ENCODE measurements around the gene C5orf15.
"Not testable (repeated sequence)": the region's sequence is repeated elsewhere in the genome, so short reads cannot be mapped to it uniquely, and the experiment has no call there.

The C5orf15 gene

DNA sequence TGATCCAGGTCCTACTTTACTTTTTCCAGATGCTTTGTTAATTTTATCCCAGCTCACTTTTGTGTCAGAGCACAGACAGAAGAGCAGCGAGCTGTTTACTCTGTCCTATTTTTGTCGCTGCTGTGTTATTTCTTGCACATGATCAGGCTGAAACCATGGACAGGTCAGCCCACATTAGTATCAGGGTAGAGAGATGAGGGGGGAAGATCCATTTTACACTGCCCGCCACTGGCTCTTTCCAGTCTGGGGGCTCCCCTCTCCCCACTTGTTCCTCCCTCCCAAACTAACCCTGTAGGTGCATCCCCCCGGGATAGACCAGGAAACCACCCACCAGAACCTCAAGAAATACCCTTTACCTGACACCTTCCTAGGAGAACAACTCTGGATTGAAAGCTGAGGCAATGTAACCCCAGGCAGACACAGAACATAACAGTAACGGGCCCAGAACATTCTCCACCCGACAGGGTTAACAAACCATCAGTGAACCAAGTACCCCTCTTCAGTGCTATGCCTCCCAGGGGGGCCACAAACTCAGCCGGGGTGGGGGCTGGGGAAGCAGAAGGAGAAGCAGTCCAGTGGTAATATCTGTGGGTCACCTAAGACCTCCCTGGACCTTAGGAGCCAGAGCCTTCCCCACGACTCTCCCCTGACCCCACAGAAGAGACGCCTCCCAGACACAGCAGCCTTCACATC is 26.0 kb upstream of the C5orf15 start:
- DNase-seq (ENCODE audit: extremely low read depth in 1 of 2, low read depth in 1 of 2), result no peak

DNA sequence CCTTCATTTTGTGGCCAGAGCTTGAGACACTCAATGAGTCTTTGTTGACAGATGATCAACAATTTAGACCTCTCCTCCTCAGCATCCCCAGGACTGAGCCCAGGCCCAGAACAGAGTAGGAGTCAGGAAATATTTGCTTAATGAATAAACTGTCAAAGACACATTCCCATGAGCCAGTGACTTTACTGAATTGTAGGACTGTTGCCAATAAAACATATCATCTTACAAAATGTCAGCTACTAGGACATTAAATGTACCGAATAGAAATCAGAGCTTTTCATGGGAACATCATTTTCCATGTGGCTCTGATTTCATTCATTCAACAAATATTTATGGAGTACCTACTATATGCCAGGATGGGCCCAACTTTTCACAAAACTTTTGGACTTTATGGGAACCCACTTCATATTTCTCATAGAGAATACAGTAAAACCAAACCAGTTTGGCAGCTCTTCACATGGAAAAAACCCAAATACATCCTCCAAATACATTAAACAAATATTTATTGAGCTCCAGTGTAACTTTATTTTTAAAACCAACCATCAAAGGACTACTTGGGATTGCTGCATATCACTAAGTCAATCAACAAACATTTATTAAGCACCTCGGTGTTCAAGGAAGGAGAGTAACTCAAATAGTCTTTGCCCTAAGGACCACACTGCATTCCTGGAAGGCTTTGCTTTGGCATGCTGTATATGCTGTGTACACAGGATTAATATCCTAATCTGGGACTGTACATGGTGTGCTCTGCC is 24.9 kb upstream of the C5orf15 start:
- DNase-seq (ENCODE audit: extremely low read depth in 1 of 2, low read depth in 1 of 2), result no peak

DNA sequence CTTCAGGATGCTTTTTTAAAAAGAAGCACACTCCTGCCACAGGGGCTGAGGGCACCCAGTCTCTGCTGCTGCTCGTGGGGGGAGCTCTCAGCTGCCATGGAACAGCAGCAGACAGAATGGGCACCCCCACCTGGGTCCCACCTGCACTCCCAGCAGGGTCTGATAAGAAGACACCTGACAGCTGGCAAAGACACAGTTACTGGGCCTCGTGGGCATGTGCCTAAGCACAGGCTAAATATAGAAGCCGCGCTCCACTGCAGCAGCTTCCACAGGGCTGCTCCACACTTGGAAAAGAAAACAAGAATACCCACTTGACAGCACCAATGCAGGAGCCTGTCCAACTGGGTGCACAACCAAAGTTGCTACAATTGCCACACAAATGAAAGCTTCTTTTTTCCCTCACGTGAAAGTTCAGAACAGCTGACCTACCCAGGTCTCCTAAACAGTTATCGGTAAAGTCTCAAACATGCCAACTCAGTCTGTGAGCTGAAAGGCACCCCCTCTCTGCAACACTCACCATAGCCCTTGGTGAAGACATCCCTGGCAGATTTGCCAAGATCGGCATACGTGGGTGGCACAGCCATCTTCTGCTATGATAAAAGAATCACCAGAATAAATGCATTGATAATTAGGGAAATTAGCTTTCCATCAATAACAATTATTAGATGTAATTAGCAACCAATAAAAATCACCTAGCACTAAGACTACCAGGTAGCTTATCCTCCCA is 24.2 kb upstream of the C5orf15 start:
- no peak for DNase-seq (ENCODE audit: extremely low read depth in 1 of 2, low read depth in 1 of 2)

DNA sequence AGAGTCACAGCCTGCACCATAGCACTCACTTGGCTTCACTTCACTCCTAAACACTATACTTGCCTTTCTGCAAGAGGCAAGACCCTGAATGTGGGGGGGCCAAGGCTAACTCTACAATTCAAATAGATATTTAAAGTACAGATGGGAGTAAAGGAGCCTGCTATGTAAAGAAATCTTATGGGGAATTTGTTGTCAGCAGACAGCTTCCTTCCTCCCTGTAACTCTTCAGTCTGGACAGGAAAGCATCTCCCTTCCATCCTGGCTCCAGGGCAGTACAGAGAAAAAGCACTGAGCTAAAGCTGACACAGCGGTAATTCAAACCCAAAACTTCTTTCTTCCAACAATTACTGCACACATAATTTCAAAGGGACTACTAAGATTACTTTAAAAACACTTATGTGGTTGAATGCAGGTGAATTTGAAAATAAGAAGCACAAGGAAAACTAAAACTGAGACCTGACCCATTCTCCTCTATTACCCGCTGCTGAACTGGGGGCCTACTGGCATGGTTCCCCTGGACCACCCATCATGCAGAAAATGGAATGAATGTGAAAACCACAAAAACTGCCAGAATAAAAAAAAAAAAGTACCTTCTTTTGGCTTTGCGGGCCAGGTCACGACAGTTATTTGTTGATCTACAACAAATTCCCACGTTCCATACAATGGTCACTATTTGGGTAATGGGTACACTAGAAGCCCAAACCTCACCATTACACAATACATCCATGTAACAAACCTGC is 22.9 kb upstream of the C5orf15 start:
- no peak for DNase-seq (ENCODE audit: extremely low read depth in 1 of 2, low read depth in 1 of 2)

DNA sequence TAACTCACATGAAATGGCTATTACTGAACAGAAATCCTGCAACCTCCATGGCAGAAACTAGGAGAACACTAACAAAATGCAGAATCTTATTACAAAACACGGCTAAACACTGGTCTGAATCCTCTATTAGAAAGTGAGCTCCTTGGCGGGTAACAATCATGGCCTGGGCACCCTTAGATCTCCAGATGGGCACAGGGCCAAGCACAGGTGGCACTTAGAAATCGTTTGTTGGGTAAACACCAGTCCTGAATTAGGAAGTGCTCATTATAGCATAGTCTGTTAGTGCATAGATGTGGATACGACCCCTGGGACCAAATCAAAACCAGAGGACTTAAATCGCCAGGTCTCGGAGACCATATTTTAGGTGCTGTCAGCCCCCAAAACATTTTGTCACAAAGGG is 22.0 kb upstream of the C5orf15 start:
- no peak for DNase-seq (ENCODE audit: extremely low read depth in 1 of 2, low read depth in 1 of 2)

DNA sequence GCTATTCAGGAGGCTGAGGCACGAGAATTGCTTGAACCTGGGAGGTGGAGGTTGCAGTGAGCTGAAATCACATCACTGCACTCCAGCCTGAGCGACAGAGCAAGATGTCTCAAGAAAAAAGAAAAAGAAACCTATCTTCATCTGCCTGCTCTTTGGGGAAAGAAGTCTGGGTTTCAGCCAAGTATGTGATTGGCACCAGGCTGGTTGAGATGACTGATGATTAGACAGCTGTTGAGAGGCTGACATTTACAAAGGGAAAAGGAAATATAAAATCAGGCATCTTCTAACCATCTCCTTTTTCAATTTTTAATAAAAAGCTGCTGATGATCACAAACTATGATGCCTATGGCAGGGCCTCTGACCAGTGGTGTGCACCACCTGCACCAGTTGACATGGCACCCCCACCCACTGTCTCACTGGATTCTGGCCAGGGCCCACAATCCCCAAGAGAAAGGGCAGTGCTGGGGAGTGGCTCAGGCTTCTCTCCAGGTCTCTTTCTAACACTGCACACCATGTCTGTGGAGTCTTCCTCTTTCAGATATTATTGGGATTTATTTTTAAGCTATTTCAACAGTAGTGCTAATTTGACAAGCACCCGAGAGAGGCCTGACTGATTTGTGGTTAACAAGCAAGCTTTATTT is 17.2 kb upstream of the C5orf15 start:
- no peak for DNase-seq (ENCODE audit: extremely low read depth in 1 of 2, low read depth in 1 of 2)

DNA sequence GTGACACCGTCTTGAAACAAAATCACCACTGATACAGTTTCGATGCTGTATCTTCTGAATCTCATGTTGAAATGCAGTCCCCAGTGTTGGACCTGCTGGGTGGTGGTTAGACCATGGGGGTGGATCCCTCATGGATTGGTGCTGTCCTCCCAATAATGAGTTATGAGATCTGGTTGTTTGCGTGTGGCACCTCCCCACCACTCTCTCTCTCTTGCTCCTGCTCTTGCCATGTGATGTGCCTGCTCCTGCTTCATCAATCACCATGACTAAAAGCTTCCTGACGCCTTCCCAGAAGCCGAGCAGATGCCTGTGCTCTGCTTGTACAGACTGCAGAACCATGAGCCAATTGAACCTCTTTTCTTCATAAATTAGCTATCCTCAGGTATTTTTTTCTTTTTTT is 15.2 kb upstream of the C5orf15 start:
- no peak for DNase-seq (ENCODE audit: extremely low read depth in 1 of 2, low read depth in 1 of 2)

DNA sequence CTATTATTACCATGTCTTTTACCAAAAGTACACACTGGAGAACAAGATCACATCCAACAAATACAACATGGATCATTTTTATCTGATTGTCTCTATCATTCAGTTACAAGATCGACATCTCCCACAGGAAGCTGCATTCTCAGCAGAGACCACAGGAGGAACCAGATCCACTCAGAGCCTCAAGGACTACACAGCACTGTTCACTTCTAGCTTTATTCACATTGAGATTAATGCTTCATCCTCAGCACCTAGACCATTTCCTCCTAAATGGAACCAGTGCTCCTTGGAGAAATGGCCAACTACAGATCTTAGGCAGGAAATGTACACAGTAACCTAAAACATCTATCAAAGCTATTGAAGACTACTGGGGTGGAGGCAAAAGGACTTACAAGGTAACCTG is 13.3 kb upstream of the C5orf15 start:
- DNase-seq (ENCODE audit: extremely low read depth in 1 of 2, low read depth in 1 of 2), result no peak

DNA sequence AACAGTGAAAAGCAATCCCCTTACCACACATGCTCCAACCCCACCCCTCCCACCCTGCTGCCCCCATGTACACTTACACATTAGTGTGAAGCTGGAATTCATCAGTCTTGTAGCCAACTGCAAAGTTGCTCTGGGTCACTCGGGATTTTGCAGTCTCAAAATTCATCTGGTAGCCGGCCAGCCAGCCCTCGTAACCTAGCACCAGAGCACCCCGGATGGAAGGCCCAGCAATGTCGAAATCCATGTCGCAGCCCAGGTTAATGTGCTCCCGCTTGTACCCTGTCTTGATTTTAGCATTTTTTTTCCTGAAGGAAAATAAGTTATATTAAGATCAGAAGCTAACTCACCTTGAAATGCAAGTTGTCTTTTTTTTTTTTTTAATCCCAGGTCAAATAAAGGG is 12.2 kb upstream of the C5orf15 start:
- no peak for DNase-seq (ENCODE audit: extremely low read depth in 1 of 2, low read depth in 1 of 2)

DNA sequence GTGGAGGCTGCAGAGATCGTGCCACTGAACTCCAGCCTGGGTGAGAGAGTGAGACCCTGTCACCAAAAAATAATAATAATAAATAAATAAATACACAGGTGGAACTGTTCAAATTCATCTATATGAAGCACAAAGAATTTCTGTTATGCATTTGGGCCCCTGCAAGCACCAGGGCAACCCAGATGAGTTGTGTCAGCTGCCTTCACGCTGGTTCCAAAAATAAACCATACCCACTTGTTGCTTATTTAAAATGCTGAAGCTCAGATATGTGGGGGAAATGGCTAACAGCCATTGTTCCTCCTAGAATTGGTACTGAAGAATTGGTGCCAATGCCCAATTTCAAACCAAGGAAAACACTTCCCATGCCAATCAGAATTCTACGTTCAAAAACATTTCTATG is 10.5 kb upstream of the C5orf15 start:
- DNase-seq (ENCODE audit: extremely low read depth in 1 of 2, low read depth in 1 of 2), result no peak

DNA sequence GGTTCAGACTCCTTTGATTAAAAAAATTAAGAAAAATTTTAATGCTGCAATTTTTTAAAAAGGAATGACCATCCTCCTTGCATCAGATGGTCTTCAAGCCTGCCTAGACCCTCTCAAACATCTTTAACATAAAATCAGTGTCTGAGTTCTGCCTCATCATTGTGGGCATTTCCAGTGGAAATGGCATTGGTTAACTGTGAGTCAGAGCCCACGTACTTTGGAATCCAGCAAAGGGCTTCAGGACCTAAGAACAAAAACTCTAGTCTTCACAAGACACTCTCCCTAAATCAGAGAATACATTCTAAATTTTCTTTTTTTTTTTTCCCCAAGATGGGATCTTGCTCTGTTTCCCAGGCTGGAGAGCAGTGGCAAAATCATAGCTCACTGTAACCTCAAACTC is 9.4 kb upstream of the C5orf15 start:
- no peak for DNase-seq (ENCODE audit: extremely low read depth in 1 of 2, low read depth in 1 of 2)

DNA sequence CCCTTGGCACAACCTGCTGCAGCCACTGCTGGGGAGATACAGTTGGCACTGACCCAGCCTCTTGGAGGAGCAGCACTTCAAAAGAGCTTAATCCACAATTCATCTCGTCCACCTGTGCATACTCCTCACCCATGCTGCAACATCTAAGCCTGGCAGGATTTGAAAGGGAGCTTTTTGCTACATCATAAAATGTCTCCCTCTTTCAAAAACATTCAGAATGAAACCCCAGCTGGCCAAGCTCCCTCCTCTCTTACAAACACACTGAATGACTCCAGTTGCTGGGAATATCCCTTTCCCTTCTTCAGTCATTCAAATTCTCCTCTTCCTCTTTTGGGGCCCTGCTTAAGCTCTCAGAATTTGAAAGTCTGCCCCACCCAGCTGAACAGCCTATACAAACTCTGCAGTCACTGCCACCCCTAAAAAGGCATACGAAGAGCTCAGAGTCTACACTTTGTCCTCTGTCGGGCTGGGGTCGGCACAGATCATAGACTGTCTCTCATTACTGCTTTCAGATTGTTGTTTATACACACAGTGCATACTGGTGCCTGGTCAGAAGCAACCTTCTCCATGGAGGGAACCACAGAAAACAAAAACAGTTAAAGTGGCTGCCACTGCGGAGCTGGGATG is 8.8 kb upstream of the C5orf15 start:
- no peak for DNase-seq (ENCODE audit: extremely low read depth in 1 of 2, low read depth in 1 of 2)

DNA sequence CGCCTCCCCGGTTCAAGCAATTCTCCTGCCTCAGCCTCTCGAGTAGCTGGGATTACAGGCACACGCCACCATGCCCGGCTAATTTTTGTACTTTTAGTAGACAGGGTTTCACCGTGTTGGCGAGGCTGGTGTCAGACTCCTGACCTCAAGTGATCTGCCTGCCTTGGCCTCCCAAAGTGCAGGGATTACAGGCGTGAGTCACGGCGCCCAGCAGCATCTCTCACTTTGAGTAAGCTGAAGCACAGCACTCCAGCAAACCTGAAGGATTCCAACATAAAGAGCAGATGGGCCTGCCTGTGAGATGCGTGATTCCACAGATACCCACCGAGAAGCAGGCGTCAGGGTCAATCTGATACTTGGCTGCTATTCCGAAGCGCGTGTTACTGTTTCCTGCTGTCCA is 7.1 kb upstream of the C5orf15 start:
- not testable (repeated sequence) for DNase-seq (ENCODE audit: extremely low read depth in 1 of 2, low read depth in 1 of 2)

DNA sequence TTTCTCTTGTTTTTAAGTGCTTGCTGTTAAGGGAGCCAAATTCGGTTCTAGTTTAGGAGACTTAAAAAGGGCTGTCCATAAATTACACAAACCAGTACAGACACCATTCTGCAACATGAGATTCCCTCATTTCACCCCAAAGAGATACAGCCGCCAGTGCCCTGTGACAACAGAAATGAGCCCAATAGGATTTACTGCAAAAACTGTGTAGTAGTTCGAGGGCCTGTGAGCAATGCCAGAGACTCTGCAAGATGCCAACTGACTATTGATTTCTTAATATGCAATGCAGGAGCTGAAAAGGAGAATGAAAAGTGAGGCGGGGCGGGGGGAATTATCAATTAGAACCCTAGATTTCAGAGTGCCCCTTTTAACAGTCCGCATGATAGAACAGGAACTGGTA is 5.7 kb upstream of the C5orf15 start:
- no peak for DNase-seq (ENCODE audit: extremely low read depth in 1 of 2, low read depth in 1 of 2)

DNA sequence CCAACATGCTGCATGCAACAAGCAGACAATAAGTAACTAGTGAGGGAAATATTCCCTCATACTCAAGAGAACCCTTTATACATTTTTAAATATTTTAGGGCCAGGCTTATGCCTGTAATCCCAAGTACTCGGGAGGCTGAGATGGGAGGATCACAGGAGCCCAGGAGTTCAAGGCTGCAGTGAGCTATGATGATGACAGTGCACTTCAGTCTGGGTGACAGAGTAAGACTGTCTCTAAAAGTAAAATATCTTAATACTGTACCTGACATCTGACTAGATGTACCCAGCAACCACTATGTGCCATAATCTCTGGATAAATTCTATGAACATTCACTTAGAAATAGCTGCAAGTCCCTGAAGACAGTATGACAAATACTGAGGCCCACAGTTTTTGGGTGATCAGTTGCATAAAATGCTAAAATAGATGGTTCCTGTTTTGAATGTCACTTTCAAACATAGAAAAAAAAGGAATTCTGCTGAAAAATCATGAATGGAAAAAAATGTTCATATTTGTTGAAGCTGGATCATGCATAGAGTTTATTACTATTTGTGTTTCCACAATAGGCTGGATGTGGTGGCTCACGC is 2.0 kb upstream of the C5orf15 start:
- no peak for DNase-seq (ENCODE audit: extremely low read depth in 1 of 2, low read depth in 1 of 2)

DNA sequence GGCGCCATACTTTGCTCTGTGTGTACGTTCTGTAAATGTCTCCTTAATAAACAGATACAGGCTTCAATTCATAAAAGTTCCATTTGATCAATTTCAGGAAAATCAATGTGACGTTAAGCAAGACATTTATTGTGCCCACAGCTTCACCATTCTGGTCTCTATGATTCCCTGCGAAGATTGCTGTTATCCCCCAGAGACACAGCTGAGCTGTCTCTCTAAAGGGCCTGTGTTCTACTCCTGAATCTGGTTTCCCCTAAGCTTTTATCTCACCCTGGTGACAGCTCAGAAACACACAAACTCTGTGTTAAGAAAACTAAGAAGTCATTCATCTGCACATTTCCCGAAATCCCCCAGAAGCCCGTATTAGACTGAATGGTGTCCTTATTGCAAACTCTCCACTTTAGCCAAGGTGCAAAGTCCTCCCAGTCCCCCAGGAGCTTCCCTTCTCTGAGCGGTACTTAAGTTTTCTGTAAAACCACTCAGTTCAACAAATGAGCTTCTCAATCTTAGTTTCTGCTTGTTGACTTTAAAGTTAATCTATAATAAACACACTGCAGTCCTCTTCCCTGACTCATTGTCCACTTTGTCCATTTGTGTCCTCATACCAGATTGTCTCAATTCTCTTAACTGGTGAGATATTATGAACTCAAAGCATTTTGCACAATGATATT is 1.4 kb upstream of the C5orf15 start:
- no peak for DNase-seq (ENCODE audit: extremely low read depth in 1 of 2, low read depth in 1 of 2)

DNA sequence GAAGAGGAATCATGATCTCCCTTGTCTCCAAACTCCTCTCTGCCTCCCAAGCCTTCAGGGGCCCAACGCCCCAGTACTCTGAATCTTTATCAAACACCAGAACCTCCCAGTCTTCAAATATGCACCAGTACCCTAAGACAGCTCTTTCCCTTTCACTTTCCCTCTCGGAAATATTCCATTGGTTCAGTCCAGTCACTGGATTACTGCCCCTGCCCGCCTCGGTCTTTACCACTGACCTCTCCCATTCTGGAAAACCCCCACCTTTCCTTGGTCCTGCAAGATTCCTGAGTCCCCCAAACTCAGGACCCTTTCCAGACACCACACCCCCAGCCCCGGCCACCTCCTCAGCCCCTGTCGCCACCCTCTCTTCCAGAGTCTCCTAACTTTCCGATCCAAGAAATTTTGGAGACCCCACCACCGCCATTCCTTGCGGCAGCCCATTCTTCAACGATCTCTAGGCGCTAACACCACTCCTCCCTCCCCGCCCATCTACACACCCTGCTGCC is 674 bp downstream of the C5orf15 start:
- DNase-seq (ENCODE audit: extremely low read depth in 1 of 2, low read depth in 1 of 2), result no peak

DNA sequence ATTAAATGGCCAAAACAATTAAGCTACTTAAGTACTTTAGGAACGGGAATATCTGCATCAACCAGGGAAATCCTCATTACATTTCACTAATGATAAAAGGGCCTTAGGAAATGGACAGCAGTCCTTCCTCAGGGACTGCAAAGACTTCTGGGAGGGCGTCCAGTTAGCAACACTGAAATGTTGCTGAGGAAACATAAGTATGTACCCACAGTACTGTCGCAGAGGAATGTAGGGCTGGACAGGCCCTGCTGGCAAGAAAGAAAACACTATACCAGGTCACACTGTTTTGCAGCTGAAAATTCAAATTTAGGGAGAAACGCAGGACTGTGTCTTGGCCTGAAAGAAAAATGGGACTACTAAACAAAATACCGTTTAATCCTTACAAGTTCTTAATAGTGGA is 1.3 kb downstream of the C5orf15 start:
- no peak for DNase-seq (ENCODE audit: extremely low read depth in 1 of 2, low read depth in 1 of 2)

DNA sequence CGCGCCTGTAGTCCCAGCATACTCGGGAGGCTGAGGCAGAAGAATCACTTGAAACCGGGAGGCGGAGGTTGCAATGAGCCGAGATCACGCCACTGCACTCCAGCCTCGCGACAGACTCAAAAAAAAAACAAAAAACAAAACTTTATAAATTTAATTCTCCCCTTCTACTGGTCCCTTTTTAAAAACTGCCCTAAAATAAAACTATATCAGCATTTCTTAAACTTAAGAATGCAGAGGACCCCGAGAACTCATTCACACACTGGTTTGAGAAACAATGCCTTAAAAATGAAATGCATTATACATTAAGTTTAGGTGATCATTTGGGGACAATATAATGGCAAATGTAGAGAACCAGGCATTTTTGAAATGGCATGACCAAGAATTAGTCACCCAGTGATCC is 2.3 kb downstream of the C5orf15 start:
- DNase-seq (ENCODE audit: extremely low read depth in 1 of 2, low read depth in 1 of 2), result no peak
